Natural killer cell (primary cell): ENCODE data around the gene FKBP1B. TPM values are rescaled to one million over a fixed set of nuclear protein-coding genes. Genes with fewer than 3 reads are reported as not detected.
A peak's percentile ranks its signal among the peaks of the same experiment; 100 is the strongest.

Experiments used
- ATAC-seq, 3 donors: fragments of 150-1000 bp in 2 of 3; fragments of 200-7000 bp in 1 of 3; cut with Tn5 transposase; 1 replicate in 1 of 3; 2 replicates in 2 of 3; pipeline ENCODE4 v1.10.0; 2021; ENCODE audit warnings: mild to moderate bottlenecking in 2 of 3, moderate library complexity in 2 of 3
- DNase-seq, 2 donors: peaks; one replicate each; pipeline versions ENCODE4 v3.0.0 to v3.0.0-alpha.2; 2013 to 2021; ENCODE audit warnings: mixed read lengths in 1 of 2
- H3K27ac ChIP-seq: one replicate; pipeline ENCODE4 v1.5.1; 2013; ENCODE audit warnings: mild to moderate bottlenecking, low read length
- H3K27me3 ChIP-seq: one replicate; pipeline ENCODE4 v1.6.1; 2013; ENCODE audit warnings: low read length; ENCODE audit not compliant: control insufficient read depth, insufficient read depth
- H3K36me3 ChIP-seq: one replicate; pipeline ENCODE4 v1.6.1; 2013; ENCODE audit warnings: low read length; ENCODE audit not compliant: control insufficient read depth, insufficient read depth
- H3K4me1 ChIP-seq: one replicate; pipeline ENCODE4 v1.6.1; 2013; ENCODE audit warnings: low read length; ENCODE audit not compliant: control insufficient read depth, insufficient read depth
- H3K4me3 ChIP-seq: one replicate; pipeline ENCODE4 v1.5.1; 2013; ENCODE audit warnings: low read length
- H3K9me3 ChIP-seq: one replicate; pipeline ENCODE4 v1.6.1; 2013; ENCODE audit warnings: low read length; ENCODE audit not compliant: control insufficient read depth, insufficient read depth
- H3K27ac Mint-ChIP-seq, 2 donors: one replicate each; pipeline ENCODE4 v1.8.0; 2022; ENCODE audit warnings: mild to moderate bottlenecking in 2 of 2, mixed read lengths in 2 of 2, moderate library complexity in 1 of 2
- H3K27me3 Mint-ChIP-seq, 2 donors: one replicate each; pipeline ENCODE4 v1.8.0; 2022; ENCODE audit warnings: low read depth in 2 of 2, mixed read lengths in 2 of 2
- H3K36me3 Mint-ChIP-seq: one replicate; pipeline ENCODE4 v1.8.0; 2022; ENCODE audit warnings: mixed read lengths
- H3K4me1 Mint-ChIP-seq, 2 donors: one replicate each; pipeline ENCODE4 v1.8.0; 2022; ENCODE audit warnings: mixed read lengths in 2 of 2
- H3K4me3 Mint-ChIP-seq: one replicate; pipeline ENCODE4 v1.8.0; 2022; ENCODE audit warnings: mild to moderate bottlenecking, moderate library complexity, mixed read lengths
- H3K9me3 Mint-ChIP-seq, 2 donors: one replicate each; pipeline ENCODE4 v1.8.0; 2022; ENCODE audit warnings: mixed read lengths in 2 of 2
- CTCF ChIP-seq: fragments of 200-600 bp; IDR thresholded peaks from one replicate; pipeline ENCODE4 v1.8.0; 2022; ENCODE audit warnings: antibody characterized with exemption
- WGBS: methylation state at CpG from one replicate; pipeline ENCODE4 v1.1.7; 2013; ENCODE audit warnings: missing lambda C conversion rate; ENCODE audit not compliant: insufficient coverage; 5-methylcytosine and 5-hydroxymethylcytosine counted together
- intact Hi-C: fragments of 100-400 bp; cut with micrococcal nuclease; formaldehyde crosslinking; loops from one replicate; pipeline ENCODE4 v1.14.2; 2022
- total RNA-seq, 4 donors: library from RNA; stranded (reverse); fragments of 120-200 nt in 1 of 4; gene quantifications; one replicate each; pipeline versions ENCODE4 v1.2.3 to v1.2.4, GENCODE V29; 2013 to 2022

Gene FKBP1B
- total RNA-seq: 1 to 10 TPM; 1.5 to 3.4 (median 3.3) TPM
- 3.2 TPM for total RNA-seq (2013)

GRCh38 chr2:24049485-24050021 lies at the start of gene FKBP1B:
Gene FKBP1B, plus strand, starts transcription at chr2:24049741. Its CDS starts 109 bp downstream, at chr2:24049850.
- under 1% methylated on average over 52 of the region's 52 CpGs for WGBS
- Mint-ChIP-seq H3K4me3 (no peak within 1 kb of the TSS), H3K27ac (no peak within 1 kb of the TSS)

GRCh38 chr2:24007693-24008092 lies 41.8 kb upstream of the FKBP1B start:
- H3K36me3 ChIP-seq: no peaks in the 10 kb centered on the region
- H3K4me1 ChIP-seq: peaks cover 21% of the 10 kb centered on the region
- no peak overlapping the region for H3K4me3 ChIP-seq
- H3K27ac ChIP-seq: no peak overlapping the region
- no peaks in the 10 kb centered on the region for H3K9me3 ChIP-seq
- DNase-seq: no peak
- peaks cover 13 to 20% of the 10 kb centered on the region in 2 donors for H3K4me1 Mint-ChIP-seq
- peaks cover 12 to 20% of the 10 kb centered on the region in 2 donors for H3K27me3 Mint-ChIP-seq
- H3K36me3 Mint-ChIP-seq: no peaks in the 10 kb centered on the region
- ATAC-seq: no peak
- intact Hi-C loops: no loop called here
- no peak for TF ChIP-seq CTCF
- H3K27ac Mint-ChIP-seq: no peak overlapping the region
- H3K4me3 Mint-ChIP-seq: no peak overlapping the region
- no peaks in the 10 kb centered on the region for H3K9me3 Mint-ChIP-seq
- peaks cover 19% of the 10 kb centered on the region for H3K27me3 ChIP-seq

More at GRCh38 chr2:24049485-24050021, at the start of gene FKBP1B:
- Histone ChIP-seq H3K9me3 (no peaks in the 10 kb centered on the region), H3K4me3 (peak within 1 kb of the TSS; percentile 46), H3K27ac (no peak within 1 kb of the TSS), H3K27me3 (no peaks in the 10 kb centered on the region), H3K36me3 (no peaks in the 10 kb centered on the region), H3K4me1 (peaks cover 20% of the 10 kb centered on the region)
- Mint-ChIP-seq H3K9me3 (no peaks in the 10 kb centered on the region), H3K27me3 (no peaks in the 10 kb centered on the region), H3K36me3 (no peaks in the 10 kb centered on the region), H3K4me1 (peaks cover 24 to 28% of the 10 kb centered on the region in 2 donors)
- ATAC-seq (peak; percentile 14 to 46 (median 39)), DNase-seq (peak; percentile 54 to 71)
- intact Hi-C loops: no loop called here
- no peak for TF ChIP-seq CTCF

- H3K4me1 Mint-ChIP-seq: peaks cover 13 to 20% of the 10 kb centered on the region in 2 donors
- no peaks in the 10 kb centered on the region for H3K9me3 ChIP-seq
- H3K27ac ChIP-seq: no peak overlapping the region
- H3K36me3 ChIP-seq: no peaks in the 10 kb centered on the region
- TF ChIP-seq CTCF: no peak
- no peak overlapping the region for H3K4me3 ChIP-seq
- intact Hi-C loops: no loop called here
- H3K9me3 Mint-ChIP-seq: no peaks in the 10 kb centered on the region
- peaks cover 19% of the 10 kb centered on the region for H3K27me3 ChIP-seq
- H3K4me1 ChIP-seq: peaks cover 21% of the 10 kb centered on the region
- ATAC-seq: no peak
- WGBS: 87% methylated on average over 13 of the region's 13 CpGs
- H3K36me3 Mint-ChIP-seq: no peaks in the 10 kb centered on the region
- no peak for DNase-seq
- peak overlapping the region; percentile 42 for H3K4me3 Mint-ChIP-seq
- no peak overlapping the region for H3K27ac Mint-ChIP-seq
- H3K27me3 Mint-ChIP-seq: peaks cover 14 to 21% of the 10 kb centered on the region in 2 donors
Measured at GRCh38 chr2:24008672-24009366, 40.7 kb upstream of the FKBP1B start.

GRCh38 chr2:24009367-24009679 lies 40.2 kb upstream of the FKBP1B start:
- intact Hi-C loops: no loop called here
- Mint-ChIP-seq H3K9me3 (no peaks in the 10 kb centered on the region), H3K27me3 (peaks cover 14 to 21% of the 10 kb centered on the region in 2 donors), H3K4me3 (no peak overlapping the region), H3K36me3 (no peaks in the 10 kb centered on the region), H3K27ac (no peak overlapping the region), H3K4me1 (peaks cover 13 to 20% of the 10 kb centered on the region in 2 donors)
- H3K36me3 ChIP-seq: no peaks in the 10 kb centered on the region
- peaks cover 21% of the 10 kb centered on the region for H3K4me1 ChIP-seq
- peaks cover 19% of the 10 kb centered on the region for H3K27me3 ChIP-seq
- H3K4me3 ChIP-seq: no peak overlapping the region
- DNase-seq (no peak), ATAC-seq (no peak)
- H3K9me3 ChIP-seq: no peaks in the 10 kb centered on the region
- no peak overlapping the region for H3K27ac ChIP-seq
- TF ChIP-seq CTCF: no peak
- WGBS: 85% methylated on average over 9 of the region's 9 CpGs
